Fibroblast of mammary gland (primary cell): ENCODE measurements around the gene LRRFIP1.
A peak's percentile ranks its signal among the peaks of the same experiment; 100 is the strongest.

Source experiments
- DNase-seq: peaks from one replicate; pipeline ENCODE4 v3.0.0-alpha.2; 2010; ENCODE audit warnings: low read depth
- H3K4me3 ChIP-seq: 2 replicates; pipeline ENCODE4 v1.5.1; 2011; ENCODE audit warnings: low read depth, mild to moderate bottlenecking, low read length, moderate library complexity; ENCODE audit not compliant: control insufficient read depth
- TF ChIP-seq, protein P1 (sequence below): conservative IDR thresholded peaks from 2 replicates; pipeline ENCODE4 v1.5.1; 2011; ENCODE audit warnings: low read depth, low read length, inconsistent platforms; ENCODE audit not compliant: control insufficient read depth, insufficient read depth

Gene LRRFIP1

DNA sequence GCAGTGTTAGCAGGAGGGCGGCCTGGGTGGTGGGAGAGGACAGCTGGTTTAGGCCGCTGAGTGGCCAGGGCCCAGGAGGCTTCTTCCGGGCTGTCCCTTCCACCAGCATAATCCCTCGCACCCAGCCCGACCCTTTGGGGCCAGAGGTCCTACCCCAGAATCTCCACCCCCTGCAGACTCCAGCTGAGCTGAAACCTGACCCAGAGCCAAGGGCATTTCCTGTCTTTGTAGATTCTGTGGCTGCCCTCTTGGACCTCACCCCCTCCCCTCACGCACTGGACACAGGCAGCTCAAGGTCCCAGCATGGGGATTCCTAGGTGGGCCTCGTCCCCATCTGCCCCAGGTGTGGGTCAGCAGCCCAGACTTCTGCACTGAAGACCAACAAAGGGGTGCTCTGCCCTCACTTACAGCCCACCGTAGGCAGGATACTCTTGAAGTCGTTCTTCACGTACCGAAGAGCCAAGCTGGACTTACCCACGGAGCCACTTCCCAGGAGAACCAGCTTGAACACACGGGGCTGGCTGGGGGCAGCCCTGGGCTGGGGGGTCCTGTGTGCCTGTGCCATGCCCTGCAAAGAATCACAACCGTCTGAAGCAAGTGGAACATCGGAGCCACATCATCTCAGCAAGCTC lies 41.7 kb upstream of the LRRFIP1 start:
- DNase-seq = no peak
- H3K4me3 ChIP-seq = no peak overlapping the region
- TF ChIP-seq, protein P1, sequence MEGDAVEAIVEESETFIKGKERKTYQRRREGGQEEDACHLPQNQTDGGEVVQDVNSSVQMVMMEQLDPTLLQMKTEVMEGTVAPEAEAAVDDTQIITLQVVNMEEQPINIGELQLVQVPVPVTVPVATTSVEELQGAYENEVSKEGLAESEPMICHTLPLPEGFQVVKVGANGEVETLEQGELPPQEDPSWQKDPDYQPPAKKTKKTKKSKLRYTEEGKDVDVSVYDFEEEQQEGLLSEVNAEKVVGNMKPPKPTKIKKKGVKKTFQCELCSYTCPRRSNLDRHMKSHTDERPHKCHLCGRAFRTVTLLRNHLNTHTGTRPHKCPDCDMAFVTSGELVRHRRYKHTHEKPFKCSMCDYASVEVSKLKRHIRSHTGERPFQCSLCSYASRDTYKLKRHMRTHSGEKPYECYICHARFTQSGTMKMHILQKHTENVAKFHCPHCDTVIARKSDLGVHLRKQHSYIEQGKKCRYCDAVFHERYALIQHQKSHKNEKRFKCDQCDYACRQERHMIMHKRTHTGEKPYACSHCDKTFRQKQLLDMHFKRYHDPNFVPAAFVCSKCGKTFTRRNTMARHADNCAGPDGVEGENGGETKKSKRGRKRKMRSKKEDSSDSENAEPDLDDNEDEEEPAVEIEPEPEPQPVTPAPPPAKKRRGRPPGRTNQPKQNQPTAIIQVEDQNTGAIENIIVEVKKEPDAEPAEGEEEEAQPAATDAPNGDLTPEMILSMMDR = no peak

DNA sequence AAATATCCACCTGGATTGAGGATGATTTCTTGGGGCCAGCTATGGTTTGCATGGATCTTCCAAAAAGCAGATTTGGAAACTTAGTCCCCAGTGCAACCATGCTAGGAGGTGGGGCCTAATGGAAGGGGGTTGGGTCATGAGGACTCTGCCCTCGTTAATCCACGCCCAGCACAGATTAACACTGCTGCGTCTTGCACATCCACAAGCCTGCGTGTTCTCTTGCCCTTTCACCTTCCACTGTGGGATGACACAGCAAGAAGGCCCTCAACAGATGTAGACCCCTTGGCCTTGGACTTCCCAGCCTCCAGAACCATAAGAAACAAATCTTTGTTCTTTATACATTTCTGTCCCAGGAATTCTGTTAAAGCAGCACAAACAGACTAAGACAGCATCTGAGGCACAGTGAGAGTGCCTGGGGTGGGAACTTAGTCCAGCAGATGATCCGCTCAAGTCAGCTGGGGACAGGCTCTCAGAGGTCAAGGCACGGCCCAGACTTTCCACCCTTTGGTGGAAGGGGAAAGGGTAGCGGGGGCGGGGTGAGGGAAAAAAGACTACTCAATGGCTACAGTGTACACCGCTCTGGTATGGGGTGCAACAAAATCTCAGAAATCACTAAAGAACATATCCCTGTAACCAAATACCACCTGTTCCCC lies 39.2 kb upstream of the LRRFIP1 start:
- TF ChIP-seq, protein P1 = no peak
- no peak overlapping the region for H3K4me3 ChIP-seq

DNA sequence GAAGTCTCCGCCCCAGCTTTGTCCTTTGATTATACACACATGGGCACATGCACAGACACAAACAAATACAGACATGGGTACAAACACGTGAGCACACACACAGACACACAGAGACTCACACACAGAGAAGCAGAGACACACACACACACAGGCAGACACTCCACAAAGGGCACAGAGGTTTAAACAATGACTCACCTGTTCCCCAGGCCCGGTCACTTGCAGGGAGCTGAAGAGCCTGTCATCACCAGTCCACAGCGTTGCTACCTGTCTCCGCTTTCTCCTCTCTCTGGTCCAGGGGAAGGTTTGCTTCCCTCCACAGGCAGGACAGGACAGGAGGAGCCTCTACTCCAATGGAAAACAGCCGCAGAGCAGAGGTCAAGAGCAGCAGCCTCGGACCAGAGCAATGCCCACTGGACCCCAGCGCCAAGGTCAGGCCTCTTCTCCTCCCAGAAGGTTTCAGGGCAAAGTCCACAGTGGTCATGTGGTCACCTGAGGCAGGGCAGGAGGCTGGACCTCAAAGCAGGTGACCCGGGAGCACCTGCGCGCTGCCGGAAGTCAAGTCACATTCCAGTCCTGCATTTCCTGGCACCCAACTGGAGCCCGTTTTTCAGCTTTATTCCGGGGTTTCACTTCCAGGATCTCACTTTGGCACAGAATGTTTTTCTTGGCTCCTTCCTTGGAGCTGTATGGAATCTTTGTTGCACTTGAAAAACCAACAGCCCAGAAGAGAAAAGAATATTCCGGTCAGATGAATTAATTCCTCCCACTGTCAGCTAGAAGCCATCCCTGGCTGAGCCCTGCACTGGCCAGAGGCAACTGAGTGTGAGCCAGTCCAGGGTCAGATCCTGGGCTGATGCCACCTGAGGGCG lies 36.9 kb upstream of the LRRFIP1 start, which contains the start of gene RAB17:
RAB17 (minus strand) TSS at position 463 of the 869 bp plus-strand sequence. CDS start 4,580 bp downstream, outside the sequence.
- TF ChIP-seq, protein P1 = no peak
- DNase-seq = no peak
- H3K4me3 ChIP-seq = no peak within 1 kb of the TSS

More for the DNA sequence above, 39.2 kb upstream of the LRRFIP1 start:
- DNase-seq = no peak

DNA sequence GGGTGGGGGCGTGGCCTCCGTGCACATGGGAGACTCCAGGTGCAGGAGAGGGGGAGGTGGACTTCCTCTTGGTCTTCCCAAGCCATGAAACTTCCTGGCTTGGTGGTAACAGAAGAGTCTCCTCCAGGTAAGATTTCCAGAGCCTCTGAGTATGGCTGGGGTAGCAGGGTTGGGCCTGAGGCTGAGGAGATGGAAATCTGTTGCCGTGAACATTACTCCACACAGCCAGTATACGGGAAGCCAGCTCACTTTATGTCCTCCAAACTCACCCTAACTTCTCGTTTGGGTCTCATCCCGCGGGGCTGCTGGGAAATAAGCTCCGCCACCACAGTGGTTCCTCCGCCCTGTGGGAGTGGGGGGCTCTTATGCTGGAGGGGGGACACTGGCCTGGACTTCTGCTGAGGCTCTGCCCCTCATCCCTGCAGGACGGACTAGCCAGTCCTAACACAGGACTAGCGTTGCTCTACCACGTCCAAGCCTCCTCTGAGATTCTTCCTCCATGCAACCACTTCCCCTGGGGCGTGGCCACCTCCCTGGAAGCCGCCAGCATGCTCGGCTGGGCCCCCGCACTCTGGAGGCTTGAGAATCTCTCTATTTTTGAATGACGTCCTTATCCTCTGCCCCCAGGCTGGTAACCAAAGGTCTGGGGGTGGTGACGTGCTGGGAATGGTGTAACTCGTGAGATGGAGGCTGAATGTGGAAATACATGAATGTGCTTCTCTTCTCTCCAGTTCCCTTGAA lies 36.1 kb upstream of the LRRFIP1 start:
- peak; percentile 14 for DNase-seq
- no peak overlapping the region for H3K4me3 ChIP-seq
- TF ChIP-seq, protein P1 = no peak

DNA sequence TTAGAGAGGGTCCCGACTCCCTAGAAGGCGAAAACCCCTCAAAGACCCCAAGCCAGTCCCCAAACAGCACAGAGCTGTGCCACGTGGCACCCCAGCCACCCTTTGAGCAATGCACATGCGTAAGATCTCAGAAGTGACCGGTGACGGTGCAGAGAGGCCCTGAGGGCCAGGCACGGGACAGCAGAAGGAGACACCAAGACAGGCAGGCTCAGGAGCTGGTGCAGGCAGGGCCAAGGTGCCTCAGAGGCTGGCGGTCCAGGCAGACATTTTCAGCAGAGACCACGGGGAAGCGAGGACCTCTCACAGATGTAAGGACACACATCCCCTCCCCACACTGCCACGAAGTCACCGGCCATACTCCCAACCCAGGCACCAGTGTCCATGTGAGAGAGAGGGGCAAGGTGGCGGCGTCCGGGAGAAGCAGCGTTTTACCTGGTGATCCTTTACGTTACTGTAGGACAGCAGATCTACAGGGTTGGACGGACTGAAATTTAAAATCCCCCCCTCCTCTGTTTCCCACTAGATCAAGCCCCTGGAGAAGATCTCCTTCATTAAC lies 34.9 kb upstream of the LRRFIP1 start:
- TF ChIP-seq, protein P1 = no peak
- DNase-seq = no peak
- H3K4me3 ChIP-seq = no peak overlapping the region

DNA sequence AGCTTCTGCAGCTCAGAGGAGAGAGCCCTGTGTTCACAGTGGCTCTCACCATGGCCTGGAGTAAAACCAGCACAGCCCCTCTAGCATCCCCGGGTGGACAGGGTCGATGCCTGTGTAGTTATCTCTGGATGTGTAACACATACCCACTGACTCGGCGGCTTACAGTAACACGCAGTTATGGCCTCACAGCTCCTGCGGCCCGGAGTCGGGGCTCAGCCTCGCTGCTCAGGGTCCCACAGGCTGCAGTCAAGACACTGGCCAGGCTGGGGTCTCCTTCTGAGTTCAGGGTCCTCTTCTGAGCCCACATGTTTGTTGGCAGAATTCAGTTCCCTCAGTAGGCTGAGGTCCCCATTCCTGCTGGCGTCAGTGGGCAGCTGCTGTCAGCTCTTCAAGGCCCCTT lies 34.4 kb upstream of the LRRFIP1 start:
- DNase-seq = no peak
- TF ChIP-seq, protein P1 = no peak
- no peak overlapping the region for H3K4me3 ChIP-seq
